Neural progenitor cell (in vitro differentiated cells): ENCODE results near the gene RAD51B. TPM values are rescaled to one million over a fixed set of nuclear protein-coding genes. Genes with fewer than 3 reads are reported as not detected.

Experiments
- DNase-seq: peaks from one replicate; pipeline ENCODE4 v3.0.0-alpha.2; 2016; ENCODE audit warnings: low spot score
- H2AFZ ChIP-seq: fragments of 200-600 bp; sonication (generic); replicated peaks from 2 replicates; pipeline ENCODE4 v1.6.1; 2016; ENCODE audit warnings: antibody characterized with exemption
- H3F3A ChIP-seq: fragments of 200-600 bp; sonication (generic); 2 replicates; pipeline ENCODE4 v1.6.1; 2016; ENCODE audit warnings: antibody characterized with exemption, low read depth
- H3K27ac ChIP-seq: fragments of 200-600 bp; sonication (generic); 2 replicates; pipeline ENCODE4 v1.5.1; 2016; ENCODE audit warnings: mild to moderate bottlenecking
- H3K27me3 ChIP-seq: fragments of 200-600 bp; sonication (generic); 2 replicates; pipeline ENCODE4 v1.6.1; 2016; ENCODE audit warnings: mild to moderate bottlenecking, moderate library complexity
- H3K36me3 ChIP-seq: fragments of 200-600 bp; sonication (generic); 2 replicates; pipeline ENCODE4 v1.5.1; 2016
- H3K4me1 ChIP-seq: fragments of 200-600 bp; sonication (generic); 2 replicates; pipeline ENCODE4 v1.6.1; 2016; ENCODE audit warnings: mixed run types
- H3K4me2 ChIP-seq: fragments of 200-600 bp; sonication (generic); 2 replicates; pipeline ENCODE4 v1.6.1; 2016
- H3K4me3 ChIP-seq: fragments of 200-600 bp; sonication (generic); 2 replicates; pipeline ENCODE4 v1.5.1; 2016
- H3K79me2 ChIP-seq: fragments of 200-600 bp; sonication (generic); 2 replicates; pipeline ENCODE4 v1.6.1; 2016; ENCODE audit warnings: low read depth
- H3K9ac ChIP-seq: fragments of 200-600 bp; sonication (generic); 2 replicates; pipeline ENCODE4 v1.6.1; 2016
- H3K9me3 ChIP-seq: fragments of 200-600 bp; sonication (generic); 2 replicates; pipeline ENCODE4 v1.5.1; 2016; ENCODE audit warnings: low read depth
- H4K20me1 ChIP-seq: fragments of 200-600 bp; sonication (generic); 2 replicates; pipeline ENCODE4 v1.6.1; 2016; ENCODE audit warnings: low read depth
- H3K27ac Mint-ChIP-seq: 3 replicates; pipeline ENCODE4 v1.8.0; 2021; ENCODE audit warnings: mixed read lengths
- H3K27me3 Mint-ChIP-seq: 2 replicates; pipeline ENCODE4 v1.8.0; 2022; ENCODE audit warnings: low read depth, mild to moderate bottlenecking, inconsistent platforms, moderate library complexity, mixed read lengths; ENCODE audit not compliant: insufficient read depth
- H3K36me3 Mint-ChIP-seq: 3 replicates; pipeline ENCODE4 v1.8.0; 2021; ENCODE audit warnings: mixed read lengths
- H3K4me1 Mint-ChIP-seq: 3 replicates; pipeline ENCODE4 v1.8.0; 2021; ENCODE audit warnings: mixed read lengths
- H3K4me3 Mint-ChIP-seq: 3 replicates; pipeline ENCODE4 v1.8.0; 2021; ENCODE audit warnings: mild to moderate bottlenecking, moderate library complexity, mixed read lengths
- H3K9me3 Mint-ChIP-seq: 3 replicates; pipeline ENCODE4 v1.8.0; 2020; ENCODE audit warnings: mixed read lengths
- CTCF ChIP-seq: fragments of 200-600 bp; sonication (generic); IDR thresholded peaks from 2 replicates; pipeline ENCODE4 v1.5.1; 2017; ENCODE audit warnings: antibody characterized with exemption, mild to moderate bottlenecking
- EZH2 ChIP-seq: fragments of 200-600 bp; sonication (generic); IDR thresholded peaks from 2 replicates; pipeline ENCODE4 v1.6.1; 2017; ENCODE audit warnings: antibody characterized with exemption, mild to moderate bottlenecking, moderate library complexity
- EZH2phosphoT487 ChIP-seq: fragments of 200-600 bp; sonication (generic); IDR thresholded peaks from 2 replicates; pipeline ENCODE4 v1.6.1; 2017; ENCODE audit warnings: antibody characterized with exemption
- total RNA-seq: library from RNA; depleted of rRNA; stranded (reverse); fragments of >200 nt; gene quantifications from 2 replicates; pipeline ENCODE4 v1.2.3, GENCODE V29; 2015; ENCODE audit warnings: low replicate concordance

RAD51B gene
- total RNA-seq, 1 donor from 2014 or later: 50.5 TPM

GRCh38 chr14:68516342-68516741 lies 696.8 kb downstream of the RAD51B start:
- no peak overlapping the region for H2AFZ ChIP-seq
- H3K9me3 Mint-ChIP-seq: no peaks in the 10 kb centered on the region
- peaks cover 49% of the 10 kb centered on the region for H3K4me1 ChIP-seq
- no peaks in the 10 kb centered on the region for H3K36me3 ChIP-seq
- peaks cover 3% of the 10 kb centered on the region for H3K36me3 Mint-ChIP-seq
- no peaks in the 10 kb centered on the region for H4K20me1 ChIP-seq
- no peaks in the 10 kb centered on the region for H3K27me3 ChIP-seq
- no peak for TF ChIP-seq EZH2
- TF ChIP-seq CTCF: no peak
- no peak for TF ChIP-seq EZH2phosphoT487
- no peaks in the 10 kb centered on the region for H3K9me3 ChIP-seq
- peaks cover 2% of the 10 kb centered on the region for H3K27me3 Mint-ChIP-seq
- no peak overlapping the region for H3K4me3 ChIP-seq
- H3K27ac Mint-ChIP-seq: no peak overlapping the region
- H3K79me2 ChIP-seq: no peaks in the 10 kb centered on the region
- peaks cover 23% of the 10 kb centered on the region for H3F3A ChIP-seq
- H3K9ac ChIP-seq: no peak overlapping the region
- DNase-seq: no peak
- no peak overlapping the region for H3K4me2 ChIP-seq
- no peak overlapping the region for H3K4me3 Mint-ChIP-seq
- peaks cover 69% of the 10 kb centered on the region for H3K4me1 Mint-ChIP-seq
- no peak overlapping the region for H3K27ac ChIP-seq

GRCh38 chr14:68518166-68518565 lies 698.6 kb downstream of the RAD51B start:
- H4K20me1 ChIP-seq: no peaks in the 10 kb centered on the region
- no peaks in the 10 kb centered on the region for H3K36me3 ChIP-seq
- Mint-ChIP-seq H3K4me3 (no peak overlapping the region), H3K9me3 (no peaks in the 10 kb centered on the region), H3K27ac (peak overlapping the region; percentile 98), H3K36me3 (peaks cover 3% of the 10 kb centered on the region), H3K27me3 (peaks cover 2% of the 10 kb centered on the region), H3K4me1 (peaks cover 73% of the 10 kb centered on the region)
- H3F3A ChIP-seq: peaks cover 41% of the 10 kb centered on the region
- H2AFZ ChIP-seq: no peak overlapping the region
- peak; percentile 64 for DNase-seq
- peak overlapping the region; percentile 82 for H3K27ac ChIP-seq
- H3K9me3 ChIP-seq: no peaks in the 10 kb centered on the region
- peaks cover 67% of the 10 kb centered on the region for H3K4me1 ChIP-seq
- H3K9ac ChIP-seq: no peak overlapping the region
- H3K4me3 ChIP-seq: no peak overlapping the region
- TF ChIP-seq EZH2 (no peak), CTCF (no peak), EZH2phosphoT487 (no peak)
- H3K4me2 ChIP-seq: peak overlapping the region; percentile 56
- no peaks in the 10 kb centered on the region for H3K79me2 ChIP-seq
- no peaks in the 10 kb centered on the region for H3K27me3 ChIP-seq

GRCh38 chr14:68518761-68519670 lies 699.4 kb downstream of the RAD51B start:
- peak overlapping the region; percentile 82 for H3K27ac ChIP-seq
- H3K4me3 ChIP-seq: no peak overlapping the region
- no peaks in the 10 kb centered on the region for H4K20me1 ChIP-seq
- no peak overlapping the region for H3K9ac ChIP-seq
- no peak overlapping the region for H2AFZ ChIP-seq
- peaks cover 2% of the 10 kb centered on the region for H3K27me3 Mint-ChIP-seq
- no peaks in the 10 kb centered on the region for H3K9me3 ChIP-seq
- no peak for TF ChIP-seq EZH2
- peaks cover 3% of the 10 kb centered on the region for H3K36me3 Mint-ChIP-seq
- no peaks in the 10 kb centered on the region for H3K9me3 Mint-ChIP-seq
- H3K4me2 ChIP-seq: no peak overlapping the region
- H3F3A ChIP-seq: peaks cover 50% of the 10 kb centered on the region
- H3K79me2 ChIP-seq: no peaks in the 10 kb centered on the region
- H3K4me1 Mint-ChIP-seq: peaks cover 76% of the 10 kb centered on the region
- H3K27ac Mint-ChIP-seq: peak overlapping the region; percentile 96
- peaks cover 72% of the 10 kb centered on the region for H3K4me1 ChIP-seq
- no peaks in the 10 kb centered on the region for H3K36me3 ChIP-seq
- peak overlapping the region; percentile 35 for H3K4me3 Mint-ChIP-seq
- no peaks in the 10 kb centered on the region for H3K27me3 ChIP-seq
- DNase-seq: no peak

- Histone ChIP-seq H3K9ac (no peak overlapping the region), H3K27me3 (no peaks in the 10 kb centered on the region), H3K9me3 (no peaks in the 10 kb centered on the region), H3F3A (peaks cover 53% of the 10 kb centered on the region), H3K36me3 (no peaks in the 10 kb centered on the region), H3K4me3 (no peak overlapping the region), H4K20me1 (no peaks in the 10 kb centered on the region), H3K4me2 (no peak overlapping the region), H2AFZ (no peak overlapping the region), H3K4me1 (peaks cover 66% of the 10 kb centered on the region), H3K79me2 (no peaks in the 10 kb centered on the region), H3K27ac (no peak overlapping the region)
- Mint-ChIP-seq H3K27ac (peak overlapping the region; percentile 96), H3K36me3 (peaks cover 8% of the 10 kb centered on the region), H3K9me3 (peaks cover 5% of the 10 kb centered on the region), H3K27me3 (no peaks in the 10 kb centered on the region), H3K4me1 (peaks cover 77% of the 10 kb centered on the region), H3K4me3 (no peak overlapping the region)
- DNase-seq: no peak
- TF ChIP-seq EZH2 (no peak), CTCF (no peak), EZH2phosphoT487 (no peak)
These were observed 700.1 kb downstream of the RAD51B start for GRCh38 chr14:68519671-68520187.
